Uterus (tissue), 4 donors: ENCODE data around the gene CISD1. TPM values are rescaled to one million over a fixed set of nuclear protein-coding genes. Genes with fewer than 3 reads are reported as not detected.

Experiments
- DNase-seq, 2 donors: peaks; one replicate each; pipeline ENCODE4 v3.0.0-alpha.2; 2019 to 2020
- H3K27ac ChIP-seq, 2 donors: fragments of 200-600 bp; sonication (generic); 1 replicate in 1 of 2; 2 replicates in 1 of 2; pipeline ENCODE4 v1.5.1; 2016 to 2018
- H3K27me3 ChIP-seq, 2 donors: fragments of 200-600 bp; sonication (generic); one replicate each; pipeline ENCODE4 v1.5.1; 2018 to 2019; ENCODE audit warnings: control low read depth in 1 of 2
- H3K36me3 ChIP-seq, 2 donors: fragments of 200-600 bp; sonication (generic); one replicate each; pipeline ENCODE4 v1.5.1; 2019; ENCODE audit warnings: control low read depth in 1 of 2
- H3K4me1 ChIP-seq, 2 donors: fragments of 200-600 bp; sonication (generic); one replicate each; pipeline ENCODE4 v1.5.1; 2018 to 2019; ENCODE audit warnings: control low read depth in 1 of 2
- H3K4me3 ChIP-seq, 2 donors: fragments of 200-600 bp; sonication (generic); 1 replicate in 1 of 2; 2 replicates in 1 of 2; pipeline ENCODE4 v1.5.1; 2018 to 2019; ENCODE audit warnings: mild to moderate bottlenecking in 1 of 2
- H3K9me3 ChIP-seq, 2 donors: fragments of 200-600 bp; sonication (generic); one replicate each; pipeline ENCODE4 v1.5.1; 2019; ENCODE audit warnings: control low read depth in 1 of 2
- POLR2A ChIP-seq, 2 donors: fragments of 450-650 bp; IDR thresholded peaks; one replicate each; pipeline ENCODE4 v1.6.1; 2016; ENCODE audit warnings: antibody characterized with exemption in 2 of 2, mild to moderate bottlenecking in 1 of 2, moderate library complexity in 1 of 2
- intact Hi-C: fragments of 100-400 bp; cut with DNase I; formaldehyde crosslinking; loops from one replicate; pipeline ENCODE4 v1.15.1; 2023; ENCODE audit warnings: low total_unique reads
- total RNA-seq, 4 donors: library from RNA; depleted of rRNA in 3 of 4; stranded (reverse); fragments of >200 nt in 3 of 4; gene quantifications; one replicate each; pipeline versions ENCODE4 v1.1.0 to v1.2.4, GENCODE V29; 2014 to 2023
- TF ChIP-seq, protein P1 (sequence below), 4 experiments: fragments of 200-600 bp in 2 of 4; fragments of 450-650 bp in 2 of 4; sonication (generic) in 2 of 4; IDR thresholded peaks; one replicate each; pipeline ENCODE4 v1.5.1; 2016 to 2019; ENCODE audit warnings: antibody characterized with exemption in 4 of 4, mild to moderate bottlenecking in 2 of 4, moderate library complexity in 1 of 4
- donor health status: DM: yes; HTN: yes; CAD: no.

CISD1 gene
- total RNA-seq, 4 donors from 2014 or later, result 9.7 to 17.4 (median 11.3) TPM

GRCh38 chr10:58281092-58281752 is 12.3 kb downstream of the CISD1 start:
- DNase-seq, result no peak
- no peak overlapping the region for H3K4me3 ChIP-seq
- H3K9me3 ChIP-seq, result no peaks in the 10 kb centered on the region
- H3K27me3 ChIP-seq, result no peaks in the 10 kb centered on the region
- no peak for TF ChIP-seq POLR2A (IDR thresholded peaks at IDR 0.05)
- TF ChIP-seq, protein P1, sequence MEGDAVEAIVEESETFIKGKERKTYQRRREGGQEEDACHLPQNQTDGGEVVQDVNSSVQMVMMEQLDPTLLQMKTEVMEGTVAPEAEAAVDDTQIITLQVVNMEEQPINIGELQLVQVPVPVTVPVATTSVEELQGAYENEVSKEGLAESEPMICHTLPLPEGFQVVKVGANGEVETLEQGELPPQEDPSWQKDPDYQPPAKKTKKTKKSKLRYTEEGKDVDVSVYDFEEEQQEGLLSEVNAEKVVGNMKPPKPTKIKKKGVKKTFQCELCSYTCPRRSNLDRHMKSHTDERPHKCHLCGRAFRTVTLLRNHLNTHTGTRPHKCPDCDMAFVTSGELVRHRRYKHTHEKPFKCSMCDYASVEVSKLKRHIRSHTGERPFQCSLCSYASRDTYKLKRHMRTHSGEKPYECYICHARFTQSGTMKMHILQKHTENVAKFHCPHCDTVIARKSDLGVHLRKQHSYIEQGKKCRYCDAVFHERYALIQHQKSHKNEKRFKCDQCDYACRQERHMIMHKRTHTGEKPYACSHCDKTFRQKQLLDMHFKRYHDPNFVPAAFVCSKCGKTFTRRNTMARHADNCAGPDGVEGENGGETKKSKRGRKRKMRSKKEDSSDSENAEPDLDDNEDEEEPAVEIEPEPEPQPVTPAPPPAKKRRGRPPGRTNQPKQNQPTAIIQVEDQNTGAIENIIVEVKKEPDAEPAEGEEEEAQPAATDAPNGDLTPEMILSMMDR (IDR thresholded peaks at IDR 0.05), result no peak
- H3K36me3 ChIP-seq, result no peaks in the 10 kb centered on the region
- no peaks in the 10 kb centered on the region for H3K4me1 ChIP-seq
- no peak overlapping the region for H3K27ac ChIP-seq
- intact Hi-C loops, result no loop called here

DNA sequence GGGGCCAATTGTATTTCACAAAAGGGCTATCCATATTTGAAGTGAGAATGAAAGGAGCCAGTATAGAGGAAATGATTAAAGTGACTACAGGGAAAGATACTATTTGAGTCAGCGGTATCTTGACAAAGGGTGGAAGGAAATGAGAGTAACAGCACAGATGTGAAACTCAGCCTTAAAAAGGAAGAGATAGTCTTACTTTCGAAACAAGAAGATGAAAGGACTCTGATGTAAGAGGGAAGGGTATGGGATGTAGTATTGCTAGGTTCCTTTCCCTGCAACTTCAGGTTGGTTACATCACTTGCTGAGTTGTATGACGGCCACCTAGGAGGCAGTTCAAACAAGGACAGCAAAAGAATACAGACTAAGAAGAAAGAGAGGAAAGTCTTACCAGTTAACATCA is 13.7 kb downstream of the CISD1 start:
- Histone ChIP-seq H3K4me1 (no peaks in the 10 kb centered on the region), H3K27me3 (no peaks in the 10 kb centered on the region), H3K9me3 (no peaks in the 10 kb centered on the region), H3K4me3 (no peak overlapping the region), H3K36me3 (no peaks in the 10 kb centered on the region), H3K27ac (no peak overlapping the region)
- intact Hi-C loops, result no loop called here
- no peak for TF ChIP-seq POLR2A (IDR thresholded peaks at IDR 0.05)
- TF ChIP-seq, protein P1 (IDR thresholded peaks at IDR 0.05), result no peak
- DNase-seq, result no peak

- Histone ChIP-seq H3K4me1 (no peaks in the 10 kb centered on the region), H3K27me3 (no peaks in the 10 kb centered on the region), H3K4me3 (no peak overlapping the region), H3K9me3 (no peaks in the 10 kb centered on the region), H3K36me3 (no peaks in the 10 kb centered on the region), H3K27ac (no peak overlapping the region)
- no peak for TF ChIP-seq POLR2A (IDR thresholded peaks at IDR 0.05)
- TF ChIP-seq, protein P1 (IDR thresholded peaks at IDR 0.05), result peak; percentile 46 to 69 (median 62)
- intact Hi-C loops, result no loop called here
- no peak for DNase-seq
These were observed 22.7 kb downstream of the CISD1 start for GRCh38 chr10:58291538-58292174.

DNA sequence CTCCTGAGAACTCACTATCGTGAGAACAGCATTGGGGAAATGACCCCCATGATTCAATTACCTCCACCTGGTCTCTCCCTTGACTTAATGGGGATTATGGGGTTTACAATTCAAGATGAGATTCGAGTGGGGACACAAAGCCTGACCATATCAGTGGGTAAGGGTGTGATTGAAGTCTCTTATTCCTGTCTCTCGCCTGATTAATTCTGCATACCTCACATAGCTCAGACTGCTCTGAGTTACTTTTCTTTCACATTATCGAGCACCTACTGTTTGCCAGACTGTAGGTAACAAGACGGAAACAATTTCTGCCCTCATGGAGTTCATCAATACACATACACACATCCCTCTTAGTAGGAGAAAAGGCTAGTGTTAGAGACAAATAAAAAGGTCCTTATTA is 25.0 kb downstream of the CISD1 start:
- DNase-seq, result no peak
- intact Hi-C loops, result no loop called here
- Histone ChIP-seq H3K4me1 (no peaks in the 10 kb centered on the region), H3K27ac (no peak overlapping the region), H3K36me3 (no peaks in the 10 kb centered on the region), H3K9me3 (no peaks in the 10 kb centered on the region), H3K27me3 (no peaks in the 10 kb centered on the region), H3K4me3 (no peak overlapping the region)
- TF ChIP-seq POLR2A (IDR thresholded peaks at IDR 0.05), result no peak
- TF ChIP-seq, protein P1 (IDR thresholded peaks at IDR 0.05), result no peak

DNA sequence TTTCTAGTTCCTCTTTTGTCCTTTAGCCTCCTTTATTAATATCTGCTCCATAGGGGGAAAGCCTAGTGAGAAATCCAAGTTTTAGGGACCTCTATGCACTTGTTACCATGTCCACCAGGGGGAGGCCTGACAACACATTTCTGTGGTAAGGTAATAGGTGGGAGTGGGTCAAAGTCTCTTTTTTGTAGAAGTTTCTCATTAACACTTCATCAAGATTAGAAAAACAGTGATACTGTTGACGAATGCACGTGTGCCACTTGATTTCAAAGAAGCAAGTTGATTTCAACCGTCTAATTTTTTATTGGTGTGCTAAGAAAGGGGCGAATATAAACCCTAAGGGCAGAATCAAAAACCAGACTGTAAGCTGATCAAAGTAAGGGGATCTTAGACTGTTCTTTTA is 30.6 kb downstream of the CISD1 start:
- Histone ChIP-seq H3K9me3 (no peaks in the 10 kb centered on the region), H3K4me3 (no peak overlapping the region), H3K27me3 (no peaks in the 10 kb centered on the region), H3K36me3 (no peaks in the 10 kb centered on the region), H3K27ac (no peak overlapping the region), H3K4me1 (no peaks in the 10 kb centered on the region)
- intact Hi-C loops, result no loop called here
- peak; percentile 17 to 33 for DNase-seq
- TF ChIP-seq, protein P1 (IDR thresholded peaks at IDR 0.05), result peak; percentile 44 to 64 (median 60)
- no peak for TF ChIP-seq POLR2A (IDR thresholded peaks at IDR 0.05)
